GM12801 (cell line): ENCODE measurements around the gene HK1.

Experiments
- CTCF ChIP-seq: IDR thresholded peaks from one replicate; pipeline ENCODE4 v1.5.1; 2011; ENCODE audit warnings: control low read depth; ENCODE audit not compliant: insufficient read length; ENCODE audit errors: extremely low read depth

HK1 gene

GRCh38 chr10:69359594-69359993, 81.3 kb downstream of the HK1 start:
- TF ChIP-seq CTCF, result no peak

- TF ChIP-seq CTCF, result no peak
These were observed 82.4 kb downstream of the HK1 start for GRCh38 chr10:69360485-69361302.

- no peak for TF ChIP-seq CTCF
These were observed 83.0 kb downstream of the HK1 start for GRCh38 chr10:69361303-69361614.

- TF ChIP-seq CTCF, result no peak
These were observed 84.2 kb downstream of the HK1 start for GRCh38 chr10:69362471-69362954.

GRCh38 chr10:69363666-69364065, 85.4 kb downstream of the HK1 start:
- no peak for TF ChIP-seq CTCF

GRCh38 chr10:69364232-69364940, 86.1 kb downstream of the HK1 start:
- no peak for TF ChIP-seq CTCF

- TF ChIP-seq CTCF, result no peak
These were observed 88.4 kb downstream of the HK1 start for GRCh38 chr10:69366738-69367137.
